Mucosa of stomach (tissue), 1 donor: Measurements from ENCODE around the gene NECAB2.
"Not testable (repeated sequence)": the region's sequence is repeated elsewhere in the genome, so short reads cannot be mapped to it uniquely, and the experiment has no call there.

Source experiments
- H3K27me3 ChIP-seq: one replicate; pipeline ENCODE4 v1.7.0; 2013; ENCODE audit warnings: mild to moderate bottlenecking, low read length; ENCODE audit not compliant: control insufficient read depth, insufficient read depth
- H3K36me3 ChIP-seq: one replicate; pipeline ENCODE4 v1.7.0; 2013; ENCODE audit warnings: low read length; ENCODE audit not compliant: control insufficient read depth, insufficient read depth
- H3K4me1 ChIP-seq: one replicate; pipeline ENCODE4 v1.7.0; 2013; ENCODE audit warnings: mild to moderate bottlenecking, low read length; ENCODE audit not compliant: control insufficient read depth, insufficient read depth
- H3K4me3 ChIP-seq: one replicate; pipeline ENCODE4 v1.7.0; 2013; ENCODE audit warnings: low read length
- H3K9ac ChIP-seq: one replicate; pipeline ENCODE4 v1.7.0; 2013; ENCODE audit warnings: mild to moderate bottlenecking, low read length, moderate library complexity
- H3K9me3 ChIP-seq: one replicate; pipeline ENCODE4 v1.7.0; 2013; ENCODE audit warnings: mild to moderate bottlenecking, low read length, moderate library complexity; ENCODE audit not compliant: control insufficient read depth
- donor health status: Pancreatic carcinoma.

The NECAB2 gene

GRCh38 chr16:83949724-83950001 lies 18.4 kb upstream of the NECAB2 start:
- H3K9ac ChIP-seq, result no peak overlapping the region
- H3K36me3 ChIP-seq, result no peaks in the 10 kb centered on the region
- no peaks in the 10 kb centered on the region for H3K27me3 ChIP-seq
- no peak overlapping the region for H3K4me3 ChIP-seq
- no peaks in the 10 kb centered on the region for H3K9me3 ChIP-seq
- peaks cover 37% of the 10 kb centered on the region for H3K4me1 ChIP-seq

GRCh38 chr16:83950862-83951399 lies 17.1 kb upstream of the NECAB2 start:
- H3K4me3 ChIP-seq, H3K27me3 ChIP-seq, H3K9ac ChIP-seq, H3K36me3 ChIP-seq, H3K9me3 ChIP-seq: not testable (repeated sequence)
- peaks cover 37% of the 10 kb centered on the region for H3K4me1 ChIP-seq

GRCh38 chr16:83951544-83951943 lies 16.5 kb upstream of the NECAB2 start:
- Histone ChIP-seq H3K4me3 (no peak overlapping the region), H3K9ac (no peak overlapping the region), H3K9me3 (no peaks in the 10 kb centered on the region), H3K36me3 (no peaks in the 10 kb centered on the region), H3K27me3 (no peaks in the 10 kb centered on the region), H3K4me1 (peaks cover 42% of the 10 kb centered on the region)

GRCh38 chr16:83952587-83952939 lies 15.5 kb upstream of the NECAB2 start:
- Histone ChIP-seq H3K4me3 (peak overlapping the region; percentile 84), H3K36me3 (no peaks in the 10 kb centered on the region), H3K4me1 (peaks cover 42% of the 10 kb centered on the region), H3K9me3 (no peaks in the 10 kb centered on the region), H3K27me3 (no peaks in the 10 kb centered on the region), H3K9ac (peak overlapping the region; percentile 81)

- peak within 1 kb of the TSS; percentile 81 for H3K9ac ChIP-seq
- peak within 1 kb of the TSS; percentile 84 for H3K4me3 ChIP-seq
- peaks cover 41% of the 10 kb centered on the region for H3K4me1 ChIP-seq
- H3K36me3 ChIP-seq, result no peaks in the 10 kb centered on the region
- no peaks in the 10 kb centered on the region for H3K27me3 ChIP-seq
- no peaks in the 10 kb centered on the region for H3K9me3 ChIP-seq
These were observed 14.9 kb upstream of the NECAB2 start, which contains the start of gene OSGIN1 for GRCh38 chr16:83952940-83953795. OSGIN1 (plus strand) TSS chr16:83953240; CDS start chr16:83957672, 4,432 bp downstream.

GRCh38 chr16:83953796-83954576 lies 14.1 kb upstream of the NECAB2 start:
- no peaks in the 10 kb centered on the region for H3K27me3 ChIP-seq
- H3K4me3 ChIP-seq, result peak overlapping the region; percentile 84
- peaks cover 40% of the 10 kb centered on the region for H3K4me1 ChIP-seq
- H3K36me3 ChIP-seq, result no peaks in the 10 kb centered on the region
- no peaks in the 10 kb centered on the region for H3K9me3 ChIP-seq
- H3K9ac ChIP-seq, result peak overlapping the region; percentile 81

- H3K4me3 ChIP-seq, result peak overlapping the region; percentile 84
- H3K27me3 ChIP-seq, result no peaks in the 10 kb centered on the region
- peaks cover 4% of the 10 kb centered on the region for H3K36me3 ChIP-seq
- peak overlapping the region; percentile 81 for H3K9ac ChIP-seq
- H3K9me3 ChIP-seq, result no peaks in the 10 kb centered on the region
- peaks cover 38% of the 10 kb centered on the region for H3K4me1 ChIP-seq
These were observed 13.4 kb upstream of the NECAB2 start for GRCh38 chr16:83954577-83955016.

GRCh38 chr16:83955218-83956130 lies 12.6 kb upstream of the NECAB2 start:
- Histone ChIP-seq H3K36me3 (peaks cover 9% of the 10 kb centered on the region), H3K9me3 (no peaks in the 10 kb centered on the region), H3K4me3 (no peak overlapping the region), H3K9ac (no peak overlapping the region), H3K27me3 (no peaks in the 10 kb centered on the region), H3K4me1 (peaks cover 38% of the 10 kb centered on the region)

GRCh38 chr16:83956336-83957289 lies 11.4 kb upstream of the NECAB2 start:
- no peak overlapping the region for H3K4me3 ChIP-seq
- no peaks in the 10 kb centered on the region for H3K9me3 ChIP-seq
- H3K4me1 ChIP-seq, result peaks cover 38% of the 10 kb centered on the region
- H3K27me3 ChIP-seq, result no peaks in the 10 kb centered on the region
- peaks cover 9% of the 10 kb centered on the region for H3K36me3 ChIP-seq
- H3K9ac ChIP-seq, result no peak overlapping the region

GRCh38 chr16:83957296-83957855 lies 10.7 kb upstream of the NECAB2 start:
- H3K9ac ChIP-seq, result no peak overlapping the region
- no peak overlapping the region for H3K4me3 ChIP-seq
- H3K36me3 ChIP-seq, result peaks cover 9% of the 10 kb centered on the region
- H3K9me3 ChIP-seq, result no peaks in the 10 kb centered on the region
- peaks cover 37% of the 10 kb centered on the region for H3K4me1 ChIP-seq
- no peaks in the 10 kb centered on the region for H3K27me3 ChIP-seq
